Fibroblast of upper back skin (primary cell): ENCODE measurements around the gene AMER3.

Experiments
- DNase-seq: peaks from one replicate; pipeline ENCODE4 v3.0.0-alpha.2; 2013

Gene AMER3

GRCh38 chr2:130754811-130755210 lies 529 bp upstream of the AMER3 start:
- DNase-seq = no peak

- DNase-seq = peak; percentile 12
Observed at GRCh38 chr2:130756053-130756873, 923 bp downstream of the AMER3 start.

GRCh38 chr2:130756874-130757668 lies 1.7 kb downstream of the AMER3 start:
- no peak for DNase-seq

- DNase-seq = no peak
Observed at GRCh38 chr2:130759906-130760753, 4.8 kb downstream of the AMER3 start.

GRCh38 chr2:130760754-130761751 lies 5.7 kb downstream of the AMER3 start:
- DNase-seq = no peak

- DNase-seq = no peak
Observed at GRCh38 chr2:130762031-130762909, 6.9 kb downstream of the AMER3 start.

- no peak for DNase-seq
Observed at GRCh38 chr2:130762910-130763385, 7.6 kb downstream of the AMER3 start.

- DNase-seq = no peak
Observed at GRCh38 chr2:130763405-130763804, 8.1 kb downstream of the AMER3 start.

- no peak for DNase-seq
Observed at GRCh38 chr2:130764035-130764820, 8.9 kb downstream of the AMER3 start.

GRCh38 chr2:130764821-130765115 lies 9.4 kb downstream of the AMER3 start:
- DNase-seq = no peak

- DNase-seq = no peak
Observed at GRCh38 chr2:130765464-130765863, 10.1 kb downstream of the AMER3 start.

GRCh38 chr2:130766037-130766436 lies 10.7 kb downstream of the AMER3 start:
- DNase-seq = no peak

GRCh38 chr2:130766711-130767407 lies 11.5 kb downstream of the AMER3 start:
- no peak for DNase-seq

GRCh38 chr2:130767408-130767775 lies 12.1 kb downstream of the AMER3 start:
- no peak for DNase-seq

GRCh38 chr2:130768191-130768855 lies 13.0 kb downstream of the AMER3 start:
- DNase-seq = no peak

GRCh38 chr2:130769343-130769907 lies 14.1 kb downstream of the AMER3 start:
- no peak for DNase-seq

GRCh38 chr2:130776550-130776949 lies 21.2 kb downstream of the AMER3 start:
- no peak for DNase-seq

- no peak for DNase-seq
Observed at GRCh38 chr2:130778781-130779180, 23.4 kb downstream of the AMER3 start.
